Neural crest cell (in vitro differentiated cells): Measurements from ENCODE around the gene TASOR2. TPM values are rescaled to one million over a fixed set of nuclear protein-coding genes. Genes with fewer than 3 reads are reported as not detected.

Experiments
- DNase-seq: peaks from one replicate; pipeline ENCODE4 v3.0.0; 2021; ENCODE audit warnings: low read depth, mixed read lengths, low spot score
- H3K27ac Mint-ChIP-seq: one replicate; pipeline ENCODE4 v1.8.0; 2021; ENCODE audit warnings: mild to moderate bottlenecking, mixed read lengths; ENCODE audit not compliant: unreplicated experiment
- H3K27me3 Mint-ChIP-seq: 2 replicates; pipeline ENCODE4 v1.8.0; 2021; ENCODE audit warnings: low read depth, mild to moderate bottlenecking, mixed read lengths
- H3K36me3 Mint-ChIP-seq: 2 replicates; pipeline ENCODE4 v1.8.0; 2021; ENCODE audit warnings: low read depth, mild to moderate bottlenecking, mixed read lengths
- H3K4me1 Mint-ChIP-seq: 2 replicates; pipeline ENCODE4 v1.8.0; 2021; ENCODE audit warnings: mixed read lengths
- H3K4me3 Mint-ChIP-seq: one replicate; pipeline ENCODE4 v1.8.0; 2021; ENCODE audit warnings: mild to moderate bottlenecking, mixed read lengths
- H3K9me3 Mint-ChIP-seq: 2 replicates; pipeline ENCODE4 v1.8.0; 2021; ENCODE audit warnings: mixed read lengths
- total RNA-seq: library from RNA; stranded (reverse); gene quantifications from 2 replicates; pipeline ENCODE4 v1.2.1, GENCODE V29; 2021
- TF ChIP-seq, protein P1 (sequence below): fragments of 200-600 bp; sonication (generic); conservative IDR thresholded peaks from 2 replicates; pipeline ENCODE4 v1.5.0; 2021; ENCODE audit warnings: antibody characterized with exemption, mild to moderate bottlenecking

Gene TASOR2
- total RNA-seq, 1 donor from 2014 or later: 49.1 TPM

GRCh38 chr10:5669604-5670003 is 15.0 kb upstream of the TASOR2 start:
- Mint-ChIP-seq H3K27me3 (peaks cover 12% of the 10 kb centered on the region), H3K36me3 (peaks cover 5% of the 10 kb centered on the region)
- TF ChIP-seq, protein P1, sequence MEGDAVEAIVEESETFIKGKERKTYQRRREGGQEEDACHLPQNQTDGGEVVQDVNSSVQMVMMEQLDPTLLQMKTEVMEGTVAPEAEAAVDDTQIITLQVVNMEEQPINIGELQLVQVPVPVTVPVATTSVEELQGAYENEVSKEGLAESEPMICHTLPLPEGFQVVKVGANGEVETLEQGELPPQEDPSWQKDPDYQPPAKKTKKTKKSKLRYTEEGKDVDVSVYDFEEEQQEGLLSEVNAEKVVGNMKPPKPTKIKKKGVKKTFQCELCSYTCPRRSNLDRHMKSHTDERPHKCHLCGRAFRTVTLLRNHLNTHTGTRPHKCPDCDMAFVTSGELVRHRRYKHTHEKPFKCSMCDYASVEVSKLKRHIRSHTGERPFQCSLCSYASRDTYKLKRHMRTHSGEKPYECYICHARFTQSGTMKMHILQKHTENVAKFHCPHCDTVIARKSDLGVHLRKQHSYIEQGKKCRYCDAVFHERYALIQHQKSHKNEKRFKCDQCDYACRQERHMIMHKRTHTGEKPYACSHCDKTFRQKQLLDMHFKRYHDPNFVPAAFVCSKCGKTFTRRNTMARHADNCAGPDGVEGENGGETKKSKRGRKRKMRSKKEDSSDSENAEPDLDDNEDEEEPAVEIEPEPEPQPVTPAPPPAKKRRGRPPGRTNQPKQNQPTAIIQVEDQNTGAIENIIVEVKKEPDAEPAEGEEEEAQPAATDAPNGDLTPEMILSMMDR: no peak

DNA sequence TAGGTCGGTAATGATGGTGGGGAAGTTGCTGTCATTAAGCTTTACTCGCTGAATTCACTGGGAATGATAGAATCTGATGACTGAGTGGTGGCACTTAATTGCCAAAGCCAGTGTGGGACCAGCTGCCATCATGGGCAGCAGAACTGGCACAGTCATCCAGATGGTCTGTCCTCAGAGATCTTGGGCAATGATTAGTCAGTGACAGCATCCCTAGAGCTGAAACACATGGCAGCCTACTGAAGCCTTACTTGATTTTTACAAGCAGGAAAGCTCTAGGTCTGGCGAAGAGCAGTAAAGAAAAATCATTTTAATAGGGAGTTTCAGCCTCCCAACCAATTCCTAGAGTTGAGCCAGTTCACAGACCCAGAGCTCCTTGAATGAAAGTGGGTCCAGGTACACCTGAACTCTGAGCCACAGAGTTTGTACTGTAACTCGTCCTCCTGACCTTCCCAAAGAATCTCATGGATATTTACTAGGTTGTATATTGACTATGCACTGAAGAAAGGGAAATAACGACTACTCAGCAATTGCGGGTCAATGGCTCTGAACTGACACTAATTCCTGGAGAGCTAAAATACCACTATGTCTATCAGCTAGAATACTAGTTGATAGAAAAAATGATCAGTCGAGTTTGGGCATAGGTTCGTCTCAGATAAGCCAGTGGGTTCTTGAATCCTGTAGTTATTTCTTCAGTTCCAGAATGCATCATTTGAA is 13.8 kb upstream of the TASOR2 start:
- DNase-seq: no peak
- Mint-ChIP-seq H3K27me3 (peaks cover 12% of the 10 kb centered on the region), H3K36me3 (peaks cover 6% of the 10 kb centered on the region), H3K4me3 (no peak overlapping the region), H3K27ac (no peak overlapping the region), H3K9me3 (peaks cover 7% of the 10 kb centered on the region), H3K4me1 (peaks cover 8% of the 10 kb centered on the region)
- TF ChIP-seq, protein P1: no peak

More at GRCh38 chr10:5669604-5670003, 15.0 kb upstream of the TASOR2 start:
- no peak for DNase-seq
- Mint-ChIP-seq H3K4me1 (peaks cover 13% of the 10 kb centered on the region), H3K4me3 (no peak overlapping the region), H3K27ac (no peak overlapping the region), H3K9me3 (peaks cover 3% of the 10 kb centered on the region)

DNA sequence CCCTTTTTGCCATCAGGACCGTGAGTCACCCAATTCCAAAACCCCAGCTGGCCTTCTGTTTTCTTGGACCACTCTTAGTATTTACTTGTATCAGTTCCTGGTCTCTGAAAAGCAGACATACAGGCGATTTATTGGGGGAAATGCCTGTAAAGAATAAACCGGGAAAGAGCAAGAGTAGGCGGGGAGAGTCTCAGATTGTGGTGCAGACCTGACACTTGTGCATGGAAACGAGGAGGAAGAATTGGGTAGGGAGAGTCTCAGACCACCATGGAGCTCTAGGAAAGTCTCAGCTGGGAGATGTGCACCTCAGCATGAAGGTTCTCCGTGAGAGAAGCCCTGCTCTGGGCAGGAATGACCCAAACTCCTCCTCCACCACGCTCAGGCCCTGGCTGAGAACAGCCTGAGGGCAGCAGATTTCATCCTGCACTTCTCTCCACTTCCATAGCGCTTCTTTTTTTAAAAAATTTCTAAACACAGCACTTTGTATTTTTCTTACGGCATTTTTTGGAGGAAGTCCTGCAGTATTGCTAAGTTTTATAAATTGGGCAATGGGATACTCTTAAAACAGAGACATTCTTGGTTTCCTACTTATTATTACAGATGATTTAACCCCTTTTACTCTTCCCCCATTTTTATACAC is 6.1 kb upstream of the TASOR2 start:
- no peak for DNase-seq

GRCh38 chr10:5679037-5679435 is 5.6 kb upstream of the TASOR2 start:
- Mint-ChIP-seq H3K9me3 (peaks cover 7% of the 10 kb centered on the region), H3K27me3 (peaks cover 56% of the 10 kb centered on the region), H3K27ac (no peak overlapping the region)

More for the DNA sequence above, 6.1 kb upstream of the TASOR2 start:
- Mint-ChIP-seq H3K36me3 (peaks cover 6% of the 10 kb centered on the region), H3K27me3 (peaks cover 56% of the 10 kb centered on the region), H3K4me3 (no peak overlapping the region), H3K9me3 (peaks cover 7% of the 10 kb centered on the region), H3K4me1 (no peaks in the 10 kb centered on the region), H3K27ac (no peak overlapping the region)
- TF ChIP-seq, protein P1: no peak

DNA sequence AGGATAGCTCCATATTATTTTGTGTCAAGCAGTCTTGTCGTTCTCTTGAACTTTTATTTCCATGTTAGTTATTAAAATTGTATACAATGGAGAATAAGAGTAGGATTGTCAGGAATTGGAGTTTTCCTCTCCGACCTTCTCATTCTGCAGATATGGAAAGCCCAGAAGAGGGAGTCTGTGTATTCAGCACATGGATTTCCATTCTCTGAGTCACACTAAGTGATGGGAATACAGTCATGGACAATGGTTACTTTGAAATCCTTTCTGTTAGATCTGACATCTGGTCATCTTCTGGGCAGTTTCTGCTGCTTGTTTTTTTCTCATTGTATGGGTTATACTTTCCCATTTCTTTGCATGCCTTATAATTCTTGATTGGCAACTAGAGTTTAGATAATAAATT is 5.0 kb upstream of the TASOR2 start:
- Mint-ChIP-seq H3K36me3 (peaks cover 6% of the 10 kb centered on the region), H3K9me3 (peaks cover 9% of the 10 kb centered on the region), H3K4me1 (peaks cover 6% of the 10 kb centered on the region), H3K27me3 (peaks cover 55% of the 10 kb centered on the region), H3K4me3 (no peak overlapping the region), H3K27ac (no peak overlapping the region)
- no peak for DNase-seq
- TF ChIP-seq, protein P1: no peak

More at GRCh38 chr10:5679037-5679435, 5.6 kb upstream of the TASOR2 start:
- Mint-ChIP-seq H3K36me3 (peaks cover 6% of the 10 kb centered on the region), H3K4me3 (no peak overlapping the region), H3K4me1 (peaks cover under 1% of the 10 kb centered on the region)
- TF ChIP-seq, protein P1: no peak
- no peak for DNase-seq
